GM18499 (cell line): ENCODE results near the gene ATG10.

Source experiments
- ATAC-seq: cut with Tn5 transposase; IDR thresholded peaks from one replicate; pipeline ENCODE4 v1.9.1; 2021; ENCODE audit warnings: moderate number of reproducible peaks; ENCODE audit not compliant: insufficient read depth, unreplicated experiment

Gene ATG10

GRCh38 chr5:82205005-82205404 is 233.2 kb downstream of the ATG10 start:
- ATAC-seq, result no peak

- ATAC-seq, result no peak
Measured at GRCh38 chr5:82208371-82208770, 236.5 kb downstream of the ATG10 start.

GRCh38 chr5:82211855-82212572 is 240.2 kb downstream of the ATG10 start:
- ATAC-seq, result no peak

GRCh38 chr5:82217917-82218316 is 246.1 kb downstream of the ATG10 start:
- no peak for ATAC-seq

GRCh38 chr5:82218374-82219156 is 246.7 kb downstream of the ATG10 start:
- no peak for ATAC-seq

GRCh38 chr5:82221020-82221419 is 249.2 kb downstream of the ATG10 start:
- ATAC-seq, result no peak

GRCh38 chr5:82222597-82223574 is 251.1 kb downstream of the ATG10 start:
- no peak for ATAC-seq

GRCh38 chr5:82225525-82226172 is 253.8 kb downstream of the ATG10 start:
- ATAC-seq, result peak; percentile 77

- ATAC-seq, result no peak
Measured at GRCh38 chr5:82234885-82235284, 263.1 kb downstream of the ATG10 start.

- ATAC-seq, result no peak
Measured at GRCh38 chr5:82244151-82244550, 272.3 kb downstream of the ATG10 start.

- no peak for ATAC-seq
Measured at GRCh38 chr5:82244854-82245635, 273.2 kb downstream of the ATG10 start.

- no peak for ATAC-seq
Measured at GRCh38 chr5:82246960-82247574, 275.2 kb downstream of the ATG10 start.

GRCh38 chr5:82252744-82253143 is 280.9 kb downstream of the ATG10 start:
- ATAC-seq, result no peak

- no peak for ATAC-seq
Measured at GRCh38 chr5:82255844-82256243, 284.0 kb downstream of the ATG10 start.

GRCh38 chr5:82257247-82257646 is 285.4 kb downstream of the ATG10 start:
- ATAC-seq, result no peak

GRCh38 chr5:82257729-82258128 is 285.9 kb downstream of the ATG10 start:
- ATAC-seq, result no peak

GRCh38 chr5:82259172-82259800 is 287.5 kb downstream of the ATG10 start:
- no peak for ATAC-seq

- ATAC-seq, result no peak
Measured at GRCh38 chr5:82265047-82265446, 293.2 kb downstream of the ATG10 start.
